PC-3 (cell line): Measurements from ENCODE around the gene DMRTA2.

ENCODE experiments used
- EZH2 ChIP-seq: fragments of 300-600 bp; sonication (generic); IDR thresholded peaks from one replicate; pipeline ENCODE4 v1.6.1; 2017; ENCODE audit warnings: antibody characterized with exemption, mild to moderate bottlenecking, low read length; ENCODE audit not compliant: unreplicated experiment
- TF ChIP-seq, protein P1 (sequence below): fragments of 300-600 bp; sonication (generic); conservative IDR thresholded peaks from 2 replicates; pipeline ENCODE4 v1.5.1; 2017; ENCODE audit warnings: antibody characterized with exemption, low read depth, mild to moderate bottlenecking, low read length

DNA sequence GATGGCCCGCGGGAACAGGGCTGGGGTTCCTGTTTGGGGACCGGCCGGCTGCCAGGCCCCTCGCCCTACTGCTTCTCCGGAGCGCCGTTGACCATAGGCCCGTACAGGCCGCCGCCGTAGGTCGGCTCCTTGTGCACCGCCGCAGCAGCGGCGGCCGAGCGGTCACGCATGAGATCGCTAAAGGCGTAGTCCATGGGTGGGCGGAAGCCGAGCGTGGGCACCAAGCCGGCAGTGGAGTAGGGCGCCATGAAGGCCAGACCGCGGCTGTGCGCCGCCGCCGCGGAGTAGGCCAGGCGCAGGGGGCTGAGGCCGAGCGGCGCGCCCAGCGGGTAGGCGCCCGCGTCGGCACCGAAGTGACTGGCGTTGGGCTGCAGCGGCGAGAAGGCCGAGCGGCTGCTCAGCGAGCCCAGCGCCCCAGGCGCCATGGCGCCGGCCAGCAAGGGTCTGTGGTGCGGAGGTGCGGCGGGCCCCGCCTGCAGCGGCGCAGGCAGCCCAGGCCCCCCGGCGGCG lies 4.6 kb downstream of the DMRTA2 start:
- TF ChIP-seq, protein P1, sequence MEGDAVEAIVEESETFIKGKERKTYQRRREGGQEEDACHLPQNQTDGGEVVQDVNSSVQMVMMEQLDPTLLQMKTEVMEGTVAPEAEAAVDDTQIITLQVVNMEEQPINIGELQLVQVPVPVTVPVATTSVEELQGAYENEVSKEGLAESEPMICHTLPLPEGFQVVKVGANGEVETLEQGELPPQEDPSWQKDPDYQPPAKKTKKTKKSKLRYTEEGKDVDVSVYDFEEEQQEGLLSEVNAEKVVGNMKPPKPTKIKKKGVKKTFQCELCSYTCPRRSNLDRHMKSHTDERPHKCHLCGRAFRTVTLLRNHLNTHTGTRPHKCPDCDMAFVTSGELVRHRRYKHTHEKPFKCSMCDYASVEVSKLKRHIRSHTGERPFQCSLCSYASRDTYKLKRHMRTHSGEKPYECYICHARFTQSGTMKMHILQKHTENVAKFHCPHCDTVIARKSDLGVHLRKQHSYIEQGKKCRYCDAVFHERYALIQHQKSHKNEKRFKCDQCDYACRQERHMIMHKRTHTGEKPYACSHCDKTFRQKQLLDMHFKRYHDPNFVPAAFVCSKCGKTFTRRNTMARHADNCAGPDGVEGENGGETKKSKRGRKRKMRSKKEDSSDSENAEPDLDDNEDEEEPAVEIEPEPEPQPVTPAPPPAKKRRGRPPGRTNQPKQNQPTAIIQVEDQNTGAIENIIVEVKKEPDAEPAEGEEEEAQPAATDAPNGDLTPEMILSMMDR = no peak
- no peak for TF ChIP-seq EZH2
